ENCODE measurements around the gene KIF13A. TPM values are rescaled to one million over a fixed set of nuclear protein-coding genes. Genes with fewer than 3 reads are reported as not detected.

The KIF13A gene
- total and polyA plus RNA-seq, 9 of the 15 experiments (the other 6 are each of a cell fraction or from before 2014, with no cell fraction given), result 3.6 to 44.3 (median 29.7) TPM

DNA sequence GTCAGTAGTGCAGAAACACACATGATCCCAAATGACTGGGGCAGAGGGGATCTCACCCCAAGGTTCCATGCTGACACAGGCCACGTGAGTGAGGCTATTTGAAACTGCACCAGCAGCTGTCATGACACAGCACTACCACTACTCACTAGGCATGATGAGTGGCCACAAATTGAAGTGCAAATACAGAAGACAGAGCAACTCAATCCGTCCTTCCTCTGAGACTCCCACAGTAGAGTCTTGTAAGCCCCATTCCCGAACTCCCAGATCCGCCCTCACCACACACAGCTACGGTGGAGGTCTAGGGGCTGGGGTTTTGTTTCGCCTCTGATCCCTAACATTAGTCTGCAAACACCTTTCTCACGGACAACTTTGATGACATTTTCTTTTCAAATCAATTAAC lies 167.4 kb downstream of the KIF13A start (continued):
- TF ChIP-seq, protein P1, sequence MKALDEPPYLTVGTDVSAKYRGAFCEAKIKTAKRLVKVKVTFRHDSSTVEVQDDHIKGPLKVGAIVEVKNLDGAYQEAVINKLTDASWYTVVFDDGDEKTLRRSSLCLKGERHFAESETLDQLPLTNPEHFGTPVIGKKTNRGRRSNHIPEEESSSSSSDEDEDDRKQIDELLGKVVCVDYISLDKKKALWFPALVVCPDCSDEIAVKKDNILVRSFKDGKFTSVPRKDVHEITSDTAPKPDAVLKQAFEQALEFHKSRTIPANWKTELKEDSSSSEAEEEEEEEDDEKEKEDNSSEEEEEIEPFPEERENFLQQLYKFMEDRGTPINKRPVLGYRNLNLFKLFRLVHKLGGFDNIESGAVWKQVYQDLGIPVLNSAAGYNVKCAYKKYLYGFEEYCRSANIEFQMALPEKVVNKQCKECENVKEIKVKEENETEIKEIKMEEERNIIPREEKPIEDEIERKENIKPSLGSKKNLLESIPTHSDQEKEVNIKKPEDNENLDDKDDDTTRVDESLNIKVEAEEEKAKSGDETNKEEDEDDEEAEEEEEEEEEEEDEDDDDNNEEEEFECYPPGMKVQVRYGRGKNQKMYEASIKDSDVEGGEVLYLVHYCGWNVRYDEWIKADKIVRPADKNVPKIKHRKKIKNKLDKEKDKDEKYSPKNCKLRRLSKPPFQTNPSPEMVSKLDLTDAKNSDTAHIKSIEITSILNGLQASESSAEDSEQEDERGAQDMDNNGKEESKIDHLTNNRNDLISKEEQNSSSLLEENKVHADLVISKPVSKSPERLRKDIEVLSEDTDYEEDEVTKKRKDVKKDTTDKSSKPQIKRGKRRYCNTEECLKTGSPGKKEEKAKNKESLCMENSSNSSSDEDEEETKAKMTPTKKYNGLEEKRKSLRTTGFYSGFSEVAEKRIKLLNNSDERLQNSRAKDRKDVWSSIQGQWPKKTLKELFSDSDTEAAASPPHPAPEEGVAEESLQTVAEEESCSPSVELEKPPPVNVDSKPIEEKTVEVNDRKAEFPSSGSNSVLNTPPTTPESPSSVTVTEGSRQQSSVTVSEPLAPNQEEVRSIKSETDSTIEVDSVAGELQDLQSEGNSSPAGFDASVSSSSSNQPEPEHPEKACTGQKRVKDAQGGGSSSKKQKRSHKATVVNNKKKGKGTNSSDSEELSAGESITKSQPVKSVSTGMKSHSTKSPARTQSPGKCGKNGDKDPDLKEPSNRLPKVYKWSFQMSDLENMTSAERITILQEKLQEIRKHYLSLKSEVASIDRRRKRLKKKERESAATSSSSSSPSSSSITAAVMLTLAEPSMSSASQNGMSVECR (CRISPR knock-in tag; IDR thresholded peaks at IDR 0.05), result peak; percentile 97
- TF ChIP-seq CHCHD3 (CRISPR knock-in tag; IDR thresholded peaks at IDR 0.05) (no peak), GATAD2A (IDR thresholded peaks at IDR 0.05) (0 out of 2 replicates have a peak, but pooled peaks have one; percentile 7), ZNF12 (CRISPR knock-in tag; IDR thresholded peaks at IDR 0.05) (peak; percentile 37; the same call in 1 of the 2 replicates), NCOA6 (IDR thresholded peaks at IDR 0.05) (no peak), POLR2B (IDR thresholded peaks at IDR 0.05; ENCODE audit: low read depth, partially characterized antibody) (no peak), ZNF175 (CRISPR knock-in tag; IDR thresholded peaks at IDR 0.05; ENCODE audit: low read depth) (0 out of 2 replicates have a peak, but pooled peaks have one; percentile 30), HMG20A (CRISPR knock-in tag; conservative IDR thresholded peaks at IDR 0.05) (no peak), EHMT2 (IDR thresholded peaks at IDR 0.05) (peak; percentile 88), ZNF586 (CRISPR knock-in tag; conservative IDR thresholded peaks at IDR 0.05) (no peak), FIP1L1 (IDR thresholded peaks at IDR 0.05; ENCODE audit: low read depth, low read length, poor library complexity, severe bottlenecking) (no peak), RUNX1 (IDR thresholded peaks at IDR 0.05; ENCODE audit: low read depth) (peak; percentile 53; the same call in 1 of the 2 replicates), RB1 (IDR thresholded peaks at IDR 0.05; ENCODE audit: low read depth) (peak; percentile 12; the same call in 1 of the 2 replicates), MAFG (tag; conservative IDR thresholded peaks at IDR 0.05) (peak; percentile 96), NCOA1 (IDR thresholded peaks at IDR 0.05; ENCODE audit: low read depth) (no peak), POLR2AphosphoS5 (IDR thresholded peaks at IDR 0.05; ENCODE audit: control insufficient read depth, insufficient read depth, low read depth, low read length) (no peak), ZZZ3 (IDR thresholded peaks at IDR 0.05) (no peak), CBFA2T3 (IDR thresholded peaks at IDR 0.05) (peak; percentile 55), HNRNPLL (IDR thresholded peaks at IDR 0.05; ENCODE audit: low read depth, low read length, poor library complexity, severe bottlenecking) (peak; percentile 52), SMARCB1 (IDR thresholded peaks at IDR 0.05; ENCODE audit: insufficient read length, low read depth) (no peak), SMARCA4 (IDR thresholded peaks at IDR 0.05) (peak; percentile 86)
- TF ChIP-seq, protein P2, sequence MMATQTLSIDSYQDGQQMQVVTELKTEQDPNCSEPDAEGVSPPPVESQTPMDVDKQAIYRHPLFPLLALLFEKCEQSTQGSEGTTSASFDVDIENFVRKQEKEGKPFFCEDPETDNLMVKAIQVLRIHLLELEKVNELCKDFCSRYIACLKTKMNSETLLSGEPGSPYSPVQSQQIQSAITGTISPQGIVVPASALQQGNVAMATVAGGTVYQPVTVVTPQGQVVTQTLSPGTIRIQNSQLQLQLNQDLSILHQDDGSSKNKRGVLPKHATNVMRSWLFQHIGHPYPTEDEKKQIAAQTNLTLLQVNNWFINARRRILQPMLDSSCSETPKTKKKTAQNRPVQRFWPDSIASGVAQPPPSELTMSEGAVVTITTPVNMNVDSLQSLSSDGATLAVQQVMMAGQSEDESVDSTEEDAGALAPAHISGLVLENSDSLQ (IDR thresholded peaks at IDR 0.05), result peak; percentile 92
